A549 treated with GW870086 at 1 μM for 4 hours (cell line): ENCODE results near the gene CCNF. TPM values are rescaled to one million over a fixed set of nuclear protein-coding genes. Genes with fewer than 3 reads are reported as not detected.

Experiments
- total RNA-seq: library from RNA; stranded (reverse); fragments of 200-300 nt; extraction: Qiagen RNA extraction; gene quantifications from 5 replicates; pipeline ENCODE4 v1.2.3, GENCODE V29; 2022; ENCODE audit warnings: low read depth

CCNF gene
- 18.2 to 24.3 TPM (median 22.2 TPM) in 5 replicates for total RNA-seq

GRCh38 chr16:2429034-2429770, at the start of gene CCNF:
Gene CCNF (plus strand): TSS chr16:2429447. CDS start chr16:2429482, 35 bp downstream.

DNA sequence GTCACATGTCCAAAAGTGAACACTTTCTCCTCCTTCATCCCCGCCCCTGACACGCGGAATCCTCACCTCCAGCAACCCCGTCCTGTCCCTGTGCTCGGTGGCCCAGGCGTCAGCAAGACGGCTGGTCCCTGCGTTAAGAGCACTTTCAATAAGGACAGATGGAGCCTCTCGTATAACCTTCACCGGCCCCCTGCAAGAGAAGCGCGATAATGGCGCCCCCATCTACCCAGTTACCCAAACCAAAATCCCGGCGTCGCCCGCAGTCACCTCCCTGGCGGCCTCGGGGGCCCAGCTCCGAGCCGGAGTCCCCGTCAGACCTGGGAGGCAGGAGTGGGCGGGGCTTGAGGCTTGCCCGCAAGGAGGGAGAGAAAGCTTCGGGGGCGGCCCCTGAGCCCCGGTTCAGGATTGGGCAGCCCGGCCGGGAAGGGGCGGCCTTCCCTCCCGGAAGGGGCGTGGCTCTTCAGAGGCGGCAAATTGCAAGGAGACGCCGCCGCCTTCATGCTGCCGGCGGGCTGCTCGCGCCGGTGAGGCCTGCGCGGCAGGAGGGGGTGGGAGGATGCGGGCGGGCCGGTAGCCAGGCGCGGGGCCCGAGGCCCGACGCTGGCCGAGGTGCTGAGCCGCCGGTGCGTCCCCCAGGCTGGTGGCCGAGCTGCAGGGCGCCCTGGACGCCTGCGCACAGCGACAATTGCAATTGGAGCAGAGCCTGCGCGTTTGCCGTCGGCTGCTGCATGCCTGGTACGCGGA, 30.6 kb downstream of the CCNF start, which contains the start of gene TEDC2:
Gene TEDC2 (plus strand): TSS at position 463 of the 744 bp plus-strand sequence. CDS start 36 bp downstream, at position 499.

GRCh38 chr16:2471016-2471652, 41.9 kb downstream of the CCNF start, which contains the start of gene NTN3:
Gene NTN3 (plus strand): TSS chr16:2471297. CDS start chr16:2471702, 405 bp downstream.

DNA sequence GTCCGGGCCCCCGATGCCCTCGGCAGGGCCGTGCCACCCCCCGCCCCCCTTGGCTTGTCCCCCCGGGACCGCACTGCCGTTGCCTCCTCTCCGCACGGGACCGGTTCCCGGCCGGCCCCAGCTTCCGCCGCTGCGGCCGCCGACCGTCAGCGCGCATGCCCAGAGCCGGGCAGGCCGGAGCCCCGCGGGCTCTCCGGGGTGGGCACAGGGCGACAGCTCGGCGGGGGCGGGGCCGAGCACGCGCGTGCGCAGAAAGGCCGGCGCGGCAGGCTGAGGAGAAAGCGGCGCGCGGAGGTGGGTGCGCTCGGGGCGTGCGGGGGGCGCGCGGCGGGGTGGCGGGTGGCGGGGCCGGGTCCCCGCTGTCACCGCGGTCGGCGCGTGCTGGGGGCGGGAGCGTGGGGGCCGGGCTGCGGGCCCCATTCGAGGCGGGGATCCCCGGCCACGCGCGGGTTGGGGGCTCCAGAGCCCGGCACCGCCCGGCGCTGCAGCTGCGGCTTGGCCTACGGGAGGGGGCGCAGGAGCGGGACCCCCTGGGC, 45.7 kb downstream of the CCNF start, which contains the start of gene TBC1D24:
Gene TBC1D24 (plus strand): TSS at position 251 of the 536 bp plus-strand sequence. CDS start 21,022 bp downstream, outside the sequence.

Other genes with a start within 250 kb of the CCNF start
- gene CASKIN1, start 232.8 kb upstream of the CCNF start, total RNA-seq, result 0.35 to 0.55 TPM (median 0.45 TPM) in 5 replicates
- 38.1 to 52.1 TPM (median 49.1 TPM) in 5 replicates for gene MLST8, start 224.0 kb upstream of the CCNF start, total RNA-seq
- 3.6 to 6.2 TPM (median 5.0 TPM) in 5 replicates for gene BRICD5, start 218.6 kb upstream of the CCNF start, total RNA-seq
- gene PGP, start 214.6 kb upstream of the CCNF start, total RNA-seq, result 18.4 to 32.7 TPM (median 32.3 TPM) in 5 replicates
- gene E4F1, start 205.9 kb upstream of the CCNF start, total RNA-seq, result 15.7 to 26.0 TPM (median 24.9 TPM) in 5 replicates
- 0.80 to 1.7 TPM (median 1.6 TPM) in 5 replicates for gene DNASE1L2, start 193.0 kb upstream of the CCNF start, total RNA-seq
- gene ECI1, start 177.9 kb upstream of the CCNF start, total RNA-seq, result 47.7 to 92.0 TPM (median 91.2 TPM) in 5 replicates
- 248 to 285 TPM (median 258 TPM) in 5 replicates for gene RNPS1, start 161.3 kb upstream of the CCNF start, total RNA-seq
- gene ABCA3, start 88.7 kb upstream of the CCNF start, total RNA-seq, result 15.9 to 20.5 TPM (median 20.2 TPM) in 5 replicates
- gene TEDC2, start 30.7 kb downstream of the CCNF start, total RNA-seq, result 15.6 to 20.9 TPM (median 19.0 TPM) in 5 replicates
- 0.07 TPM in 1 of 5 replicates, not detected in the others for gene NTN3, start 41.9 kb downstream of the CCNF start, total RNA-seq
- gene TBC1D24, start 45.7 kb downstream of the CCNF start, total RNA-seq, result 5.7 to 8.7 TPM (median 7.5 TPM) in 5 replicates
- 158 to 311 TPM (median 226 TPM) in 5 replicates for gene ATP6V0C, start 84.5 kb downstream of the CCNF start, total RNA-seq
- gene AMDHD2, start 90.9 kb downstream of the CCNF start, total RNA-seq, result 13.7 to 26.4 TPM (median 23.1 TPM) in 5 replicates
- 0.12 TPM in 1 of 5 replicates, not detected in the others for gene CEMP1, start 102.0 kb downstream of the CCNF start, total RNA-seq
- 16.1 to 23.2 TPM (median 21.5 TPM) in 5 replicates for gene PDPK1, start 108.6 kb downstream of the CCNF start, total RNA-seq